ENCODE data around the gene CDYL. TPM values are rescaled to one million over a fixed set of nuclear protein-coding genes. Genes with fewer than 3 reads are reported as not detected.

CDYL gene
- total and polyA plus RNA-seq, 2 of the 4 experiments (the other 2 are of a cell fraction), result 14.2 to 92.1 TPM

GRCh38 chr6:5003604-5004372 is 227.6 kb downstream of the CDYL start, which contains the start of gene RPP40 (continued):
- TF ChIP-seq MXI1 (IDR thresholded peaks at IDR 0.05; ENCODE audit: borderline replicate concordance, low read depth, low read length) (peak; percentile 93), BHLHE40 (IDR thresholded peaks at IDR 0.05; ENCODE audit: low read depth, low read length) (no peak)

- no TSS peak for BruUV-seq (replicated peaks)
- Histone ChIP-seq H3K27me3 (ENCODE audit: control insufficient read depth, insufficient read depth, low read length) (no peaks in the 10 kb centered on the region), H3K56ac (ENCODE audit: extremely low read depth, insufficient read depth, low read length) (peak overlapping the region; percentile 70; the same call in 1 of the 2 replicates), H4K91ac (ENCODE audit: insufficient read depth, low read depth, low read length) (peak overlapping the region; percentile 80), H3K27ac (ENCODE audit: insufficient read depth, low read length) (peak overlapping the region; percentile 95), H2BK5ac (ENCODE audit: low read depth, low read length, poor library complexity, severe bottlenecking) (peak overlapping the region; percentile 82), H3K18ac (ENCODE audit: low read depth, low read length) (peak overlapping the region; percentile 80), H3K79me1 (ENCODE audit: low read depth in 1 of 2, low read length in 2 of 2) (peaks cover 4 to 5% of the 10 kb centered on the region in 2 experiments; a peak in 2 of 4 replicates), H2BK15ac (ENCODE audit: low read depth, low read length) (0 out of 3 replicates have a peak overlapping the region, but pooled peaks have one; percentile 3), H2AK9ac (replicated peaks; ENCODE audit: low read depth, low read length, poor library complexity) (peak overlapping the region; percentile 87), H3K4ac (ENCODE audit: low read depth, low read length) (peak overlapping the region; percentile 86), H2AFZ (replicated peaks; ENCODE audit: low read length, poor library complexity) (peak overlapping the region; percentile 90), H3K14ac (replicated peaks; ENCODE audit: low read depth, low read length) (peak overlapping the region; percentile 97), H3K9ac (ENCODE audit: low read depth, low read length) (peak overlapping the region; percentile 92), H3K4me2 (ENCODE audit: low read depth, low read length) (peak overlapping the region; percentile 90), H3K23ac (ENCODE audit: low read depth, low read length) (peak overlapping the region; percentile 96), H4K20me1 (ENCODE audit: insufficient read depth, low read length) (no peaks in the 10 kb centered on the region; the same call in 1 of the 2 replicates), H2BK20ac (ENCODE audit: low read depth, low read length) (no peak overlapping the region), H4K5ac (ENCODE audit: low read depth, low read length) (peak overlapping the region; percentile 95), H4K8ac (ENCODE audit: low read depth in 2 of 2, low read length in 2 of 2) (peak overlapping the region; percentile 92 to 98), H3K9me3 (ENCODE audit: control insufficient read depth, insufficient read depth, low read length) (no peaks in the 10 kb centered on the region), H2AK5ac (ENCODE audit: low read depth, low read length) (peak overlapping the region; percentile 83; the same call in 1 of the 2 replicates), H3K9me1 (ENCODE audit: insufficient read depth, low read length) (peaks cover 4% of the 10 kb centered on the region; the same call in 1 of the 2 replicates), H3K36me3 (ENCODE audit: control insufficient read depth, insufficient read depth, low read length) (peaks cover 5% of the 10 kb centered on the region), H2BK120ac (ENCODE audit: low read depth, low read length) (peak overlapping the region; percentile 84), H3K4me1 (ENCODE audit: control insufficient read depth, insufficient read depth, low read length) (no peaks in the 10 kb centered on the region; the same call in 1 of the 2 replicates), H3K4me3 (ENCODE audit: insufficient read depth, low read depth, low read length) (peak overlapping the region; percentile 87)
- dilution Hi-C loops (cut with HindIII; ENCODE audit: low sequenced_read_pairs, unreplicated experiment), result no loop called here
- CTCF ChIA-PET, result interaction anchor here (0.6 kb wide), 1 partner anchor 61 kb away, joined by 3 read pairs; no protein-coding TSS in a partner anchor
- ATAC-seq (ENCODE audit: low read depth) (no peak; the same call in 1 of the 2 replicates), DNase-seq (no peak)
- in situ Hi-C loops (cut with MboI; ENCODE audit: low sequenced_read_pairs), result no loop called here
- WGBS, 2 experiments (ENCODE audit: extremely low coverage in 2 of 2, insufficient read length in 1 of 2), result no CpG with 5 or more reads among the region's 12 CpGs
- intact Hi-C loops (cut with micrococcal nuclease), result no loop called here
- no peak for TF ChIP-seq FOS (IDR thresholded peaks at IDR 0.05; ENCODE audit: low read depth, low read length)
- TF ChIP-seq MAZ (IDR thresholded peaks at IDR 0.05; ENCODE audit: borderline replicate concordance, low read depth, low read length), result no peak
- TF ChIP-seq CHD1 (IDR thresholded peaks at IDR 0.05; ENCODE audit: low read depth, low read length), result no peak
- no peak for TF ChIP-seq USF2 (IDR thresholded peaks at IDR 0.05; ENCODE audit: low read depth, low read length)
- no peak for TF ChIP-seq RFX5 (IDR thresholded peaks at IDR 0.05; ENCODE audit: low read depth, low read length)
- TF ChIP-seq SMC3 (IDR thresholded peaks at IDR 0.05; ENCODE audit: low read depth, low read length), result no peak
- no peak for TF ChIP-seq RCOR1 (IDR thresholded peaks at IDR 0.05; ENCODE audit: insufficient replicate concordance, low read length)
- TF ChIP-seq RAD21 (IDR thresholded peaks at IDR 0.05; ENCODE audit: low read length), result no peak
- no peak for TF ChIP-seq CTCF (conservative IDR thresholded peaks at IDR 0.05; ENCODE audit: low read depth, low read length)
- TF ChIP-seq CEBPB (IDR thresholded peaks at IDR 0.05; ENCODE audit: low read depth, low read length), result no peak
- TF ChIP-seq MXI1 (IDR thresholded peaks at IDR 0.05; ENCODE audit: borderline replicate concordance, low read depth, low read length), result no peak
- POLR2A ChIA-PET (ENCODE audit: unreplicated experiment), result no interaction called here
Measured at GRCh38 chr6:5004373-5005037, 228.3 kb downstream of the CDYL start.

Data from IMR-90 (cell line).